SH-SY5Y (cell line): Measurements from ENCODE around the gene KCTD4.

ENCODE experiments used
- GATA2 ChIP-seq: IDR thresholded peaks from 2 replicates; pipeline ENCODE4 v1.6.1; 2011; ENCODE audit warnings: mild to moderate bottlenecking, low read depth, low read length
- GATA3 ChIP-seq: IDR thresholded peaks from 2 replicates; pipeline ENCODE4 v1.6.1; 2011; ENCODE audit warnings: low read depth, mild to moderate bottlenecking, low read length, moderate library complexity

- TF ChIP-seq GATA2 (no peak), GATA3 (no peak)
Measured at GRCh38 chr13:45218689-45219088, 17.8 kb upstream of the KCTD4 start.
